Measurements from ENCODE around the gene MAP3K14.

MAP3K14 gene

GRCh38 chr17:45229681-45230409 is 87.0 kb downstream of the MAP3K14 start:
- H3K36me3 ChIP-seq (replicated peaks; ENCODE audit: insufficient read depth, low read length): 0 out of 2 replicates have a peak, but pooled peaks cover 3% of the 10 kb centered on the region
- H3K9me2 ChIP-seq (replicated peaks; ENCODE audit: insufficient read depth, low read length): no peaks in the 10 kb centered on the region
- no peak overlapping the region for H2AFZ ChIP-seq (ENCODE audit: low read length)
- peaks cover 96% of the 10 kb centered on the region for H3K79me2 ChIP-seq (ENCODE audit: low read length)
- H3K4me2 ChIP-seq (ENCODE audit: low read depth, low read length): peak overlapping the region; percentile 90; the same call in 1 of the 2 replicates
- TF ChIP-seq CTCF (IDR thresholded peaks at IDR 0.05; ENCODE audit: low read length): no peak
- TF ChIP-seq EZH2phosphoT487 (IDR thresholded peaks at IDR 0.05; ENCODE audit: low read length): no peak
- no peak for TF ChIP-seq EZH2 (optimal IDR thresholded peaks at IDR 0.05; ENCODE audit: low read depth, low read length)
- H3K9me3 ChIP-seq (replicated peaks; ENCODE audit: insufficient read depth, low read length): no peaks in the 10 kb centered on the region
- H3K27ac ChIP-seq (ENCODE audit: low read length): peak overlapping the region; percentile 99
- no peaks in the 10 kb centered on the region for H4K20me1 ChIP-seq (ENCODE audit: insufficient read depth, low read length)
- H3K27me3 ChIP-seq (replicated peaks; ENCODE audit: insufficient read depth, low read length): no peaks in the 10 kb centered on the region
- DNase-seq: no peak
- H3K9ac ChIP-seq (ENCODE audit: low read length): peak overlapping the region; percentile 98
- H3F3A ChIP-seq (ENCODE audit: insufficient read depth, low read length): peaks cover 48% of the 10 kb centered on the region
- H3K4me3 ChIP-seq (ENCODE audit: low read length): no peak overlapping the region
- H3K4me1 ChIP-seq (ENCODE audit: low read length): peaks cover 48% of the 10 kb centered on the region

- Histone ChIP-seq H3K9me2 (replicated peaks; ENCODE audit: insufficient read depth, low read length) (no peaks in the 10 kb centered on the region), H3F3A (ENCODE audit: insufficient read depth, low read length) (peaks cover 52% of the 10 kb centered on the region), H3K4me2 (ENCODE audit: low read depth, low read length) (peak overlapping the region; percentile 90), H2AFZ (ENCODE audit: low read length) (no peak overlapping the region), H4K20me1 (ENCODE audit: insufficient read depth, low read length) (no peaks in the 10 kb centered on the region), H3K9me3 (replicated peaks; ENCODE audit: insufficient read depth, low read length) (no peaks in the 10 kb centered on the region), H3K27me3 (replicated peaks; ENCODE audit: insufficient read depth, low read length) (no peaks in the 10 kb centered on the region), H3K4me3 (ENCODE audit: low read length) (peak overlapping the region; percentile 98), H3K79me2 (ENCODE audit: low read length) (peaks cover 100% of the 10 kb centered on the region), H3K27ac (ENCODE audit: low read length) (peak overlapping the region; percentile 99), H3K4me1 (ENCODE audit: low read length) (peaks cover 57% of the 10 kb centered on the region), H3K36me3 (replicated peaks; ENCODE audit: insufficient read depth, low read length) (0 out of 2 replicates have a peak, but pooled peaks cover 3% of the 10 kb centered on the region), H3K9ac (ENCODE audit: low read length) (peak overlapping the region; percentile 98)
- DNase-seq: peak; percentile 83
- no peak for TF ChIP-seq EZH2phosphoT487 (IDR thresholded peaks at IDR 0.05; ENCODE audit: low read length)
- TF ChIP-seq CTCF (IDR thresholded peaks at IDR 0.05; ENCODE audit: low read length): no peak
- TF ChIP-seq EZH2 (optimal IDR thresholded peaks at IDR 0.05; ENCODE audit: low read depth, low read length): no peak
Measured at GRCh38 chr17:45228763-45229539, 87.9 kb downstream of the MAP3K14 start.

GRCh38 chr17:45227926-45228762 is 88.7 kb downstream of the MAP3K14 start:
- DNase-seq: peak; percentile 56
- Histone ChIP-seq H3K4me2 (ENCODE audit: low read depth, low read length) (peak overlapping the region; percentile 90), H3K4me3 (ENCODE audit: low read length) (peak overlapping the region; percentile 98), H3K9me2 (replicated peaks; ENCODE audit: insufficient read depth, low read length) (no peaks in the 10 kb centered on the region), H3K36me3 (replicated peaks; ENCODE audit: insufficient read depth, low read length) (0 out of 2 replicates have a peak, but pooled peaks cover 3% of the 10 kb centered on the region), H3F3A (ENCODE audit: insufficient read depth, low read length) (peaks cover 58% of the 10 kb centered on the region), H3K79me2 (ENCODE audit: low read length) (peaks cover 100% of the 10 kb centered on the region), H3K9me3 (replicated peaks; ENCODE audit: insufficient read depth, low read length) (no peaks in the 10 kb centered on the region), H3K27ac (ENCODE audit: low read length) (peak overlapping the region; percentile 99), H2AFZ (ENCODE audit: low read length) (no peak overlapping the region), H3K9ac (ENCODE audit: low read length) (peak overlapping the region; percentile 98), H3K27me3 (replicated peaks; ENCODE audit: insufficient read depth, low read length) (no peaks in the 10 kb centered on the region), H3K4me1 (ENCODE audit: low read length) (peaks cover 62% of the 10 kb centered on the region), H4K20me1 (ENCODE audit: insufficient read depth, low read length) (no peaks in the 10 kb centered on the region)
- TF ChIP-seq EZH2 (optimal IDR thresholded peaks at IDR 0.05; ENCODE audit: low read depth, low read length) (no peak), CTCF (IDR thresholded peaks at IDR 0.05; ENCODE audit: low read length) (no peak), EZH2phosphoT487 (IDR thresholded peaks at IDR 0.05; ENCODE audit: low read length) (no peak)

Measured in MM.1S (cell line).